Sigmoid colon (tissue), 4 donors: ENCODE data around the gene TNPO3.
"Not testable (repeated sequence)": the region's sequence is repeated elsewhere in the genome, so short reads cannot be mapped to it uniquely, and the experiment has no call there.

Source experiments
- EP300 ChIP-seq, 4 donors: sonication (generic); formaldehyde crosslinking; IDR thresholded peaks; one replicate each; pipeline ENCODE4 v1.6.1; 2017; ENCODE audit warnings: antibody characterized with exemption in 4 of 4
- POLR2AphosphoS5 ChIP-seq, 4 donors: sonication (generic); formaldehyde crosslinking; IDR thresholded peaks; one replicate each; pipeline ENCODE4 v1.6.1; 2017; ENCODE audit warnings: antibody characterized with exemption in 4 of 4
- TF ChIP-seq, protein P1 (sequence below), 4 experiments: fragments of 450-650 bp in 3 of 4; fragments of 200-600 bp in 1 of 4; IDR thresholded peaks; one replicate each; pipeline ENCODE4 v1.5.1; 2016 to 2019; ENCODE audit warnings: antibody characterized with exemption in 4 of 4, mild to moderate bottlenecking in 3 of 4, moderate library complexity in 2 of 4

DNA sequence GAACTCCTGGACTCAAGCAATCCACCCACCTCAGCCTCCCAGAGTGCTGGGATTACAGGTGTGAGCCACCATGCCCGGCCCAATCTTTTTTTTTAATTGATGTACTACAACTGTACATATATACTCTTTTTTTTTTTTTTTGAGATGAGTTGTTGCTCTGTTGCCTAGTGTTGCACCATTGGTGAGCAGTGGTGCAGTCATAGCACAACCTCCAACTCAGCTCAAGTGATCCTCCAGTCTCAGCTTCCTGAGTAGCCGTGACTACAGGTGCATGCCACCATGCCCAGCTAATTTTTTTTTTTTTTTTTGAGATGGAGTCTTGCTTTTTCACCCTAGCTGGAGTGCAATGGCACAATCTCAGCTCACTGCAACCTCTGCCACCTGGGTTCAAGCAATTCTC lies 111.7 kb downstream of the TNPO3 start:
- TF ChIP-seq, protein P1, sequence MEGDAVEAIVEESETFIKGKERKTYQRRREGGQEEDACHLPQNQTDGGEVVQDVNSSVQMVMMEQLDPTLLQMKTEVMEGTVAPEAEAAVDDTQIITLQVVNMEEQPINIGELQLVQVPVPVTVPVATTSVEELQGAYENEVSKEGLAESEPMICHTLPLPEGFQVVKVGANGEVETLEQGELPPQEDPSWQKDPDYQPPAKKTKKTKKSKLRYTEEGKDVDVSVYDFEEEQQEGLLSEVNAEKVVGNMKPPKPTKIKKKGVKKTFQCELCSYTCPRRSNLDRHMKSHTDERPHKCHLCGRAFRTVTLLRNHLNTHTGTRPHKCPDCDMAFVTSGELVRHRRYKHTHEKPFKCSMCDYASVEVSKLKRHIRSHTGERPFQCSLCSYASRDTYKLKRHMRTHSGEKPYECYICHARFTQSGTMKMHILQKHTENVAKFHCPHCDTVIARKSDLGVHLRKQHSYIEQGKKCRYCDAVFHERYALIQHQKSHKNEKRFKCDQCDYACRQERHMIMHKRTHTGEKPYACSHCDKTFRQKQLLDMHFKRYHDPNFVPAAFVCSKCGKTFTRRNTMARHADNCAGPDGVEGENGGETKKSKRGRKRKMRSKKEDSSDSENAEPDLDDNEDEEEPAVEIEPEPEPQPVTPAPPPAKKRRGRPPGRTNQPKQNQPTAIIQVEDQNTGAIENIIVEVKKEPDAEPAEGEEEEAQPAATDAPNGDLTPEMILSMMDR (IDR thresholded peaks at IDR 0.05), result not testable (repeated sequence)
- TF ChIP-seq POLR2AphosphoS5, EP300 (IDR thresholded peaks at IDR 0.05): not testable (repeated sequence)
